Measurements from ENCODE around the gene GJA9. TPM values are rescaled to one million over a fixed set of nuclear protein-coding genes. Genes with fewer than 3 reads are reported as not detected.
"Not testable (repeated sequence)": the region's sequence is repeated elsewhere in the genome, so short reads cannot be mapped to it uniquely, and the experiment has no call there.

Gene GJA9
- total RNA-seq, 2 experiments from 2014 or later: not detected

DNA sequence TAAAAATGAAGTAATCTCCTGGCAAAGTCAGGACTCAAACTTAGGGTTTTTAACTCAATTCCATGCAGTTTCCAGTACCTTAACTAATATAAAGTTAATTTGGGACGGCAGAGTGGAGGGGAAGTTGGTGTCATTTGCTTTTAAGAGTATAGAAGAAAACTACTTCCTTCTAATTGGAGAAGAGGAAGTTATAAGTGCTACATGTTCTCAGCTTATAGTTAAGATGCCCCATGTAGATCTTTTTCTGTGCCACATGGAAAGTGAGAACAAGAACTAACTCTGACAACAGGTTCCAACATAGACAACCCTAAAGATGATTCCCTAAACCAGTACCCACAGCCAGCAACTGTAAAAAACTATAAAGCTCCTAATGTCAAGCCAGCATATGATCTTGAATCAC is 33.3 kb downstream of the GJA9 start:
- POLR2A ChIA-PET: no interaction called here
- H3K27ac Mint-ChIP-seq: peak overlapping the region; percentile 53

DNA sequence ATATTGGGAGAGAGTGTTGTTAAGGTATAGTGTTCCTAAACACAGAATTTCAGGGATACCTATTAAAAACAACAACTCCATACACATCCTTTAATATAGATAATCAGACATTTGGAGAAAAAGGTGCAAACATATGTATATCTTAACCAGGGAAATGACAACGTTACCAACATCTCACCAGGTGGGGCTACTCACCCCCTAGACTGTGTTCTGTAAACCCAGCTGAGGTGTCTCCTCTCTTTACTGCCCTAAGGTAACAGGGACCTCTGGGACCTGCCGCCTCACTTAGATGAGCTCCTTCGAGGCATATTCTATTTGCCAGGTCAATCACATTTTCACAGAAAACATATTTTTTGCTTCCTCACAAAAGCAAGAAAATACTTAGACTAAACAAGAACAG is 35.2 kb downstream of the GJA9 start:
- ATAC-seq: no peak
- POLR2A ChIA-PET: no interaction called here
- DNase-seq: peak; percentile 11
- intact Hi-C loops (cut with DNase I, micrococcal nuclease): no loop called here
- CTCF ChIA-PET: interaction anchor here (0.8 to 2.0 kb wide), 4 partner anchors 11 to 246 kb away, joined by 3 to 7 read pairs (median 6); no protein-coding TSS in a partner anchor
- peaks cover 7% of the 10 kb centered on the region for H3K4me1 Mint-ChIP-seq
- H3K4me3 Mint-ChIP-seq: no peak overlapping the region
- peaks cover 2% of the 10 kb centered on the region for H3K9me3 Mint-ChIP-seq (ENCODE audit: low read depth)
- no peaks in the 10 kb centered on the region for H3K27me3 Mint-ChIP-seq
- H3K36me3 Mint-ChIP-seq (ENCODE audit: low read depth): peaks cover 37% of the 10 kb centered on the region
- no peak overlapping the region for H3K27ac Mint-ChIP-seq

More for the DNA sequence above, 33.3 kb downstream of the GJA9 start:
- Mint-ChIP-seq H3K9me3 (ENCODE audit: low read depth) (peaks cover 2% of the 10 kb centered on the region), H3K36me3 (ENCODE audit: low read depth) (peaks cover 42% of the 10 kb centered on the region), H3K4me3 (no peak overlapping the region), H3K27me3 (no peaks in the 10 kb centered on the region), H3K4me1 (peaks cover 19% of the 10 kb centered on the region)
- CTCF ChIA-PET: interaction anchor here (2.0 to 2.1 kb wide), 2 partner anchors 10 to 13 kb away, joined by 5 to 8 read pairs; no protein-coding TSS in a partner anchor
- DNase-seq (no peak), ATAC-seq (no peak)
- intact Hi-C loops (cut with DNase I, micrococcal nuclease): no loop called here

DNA sequence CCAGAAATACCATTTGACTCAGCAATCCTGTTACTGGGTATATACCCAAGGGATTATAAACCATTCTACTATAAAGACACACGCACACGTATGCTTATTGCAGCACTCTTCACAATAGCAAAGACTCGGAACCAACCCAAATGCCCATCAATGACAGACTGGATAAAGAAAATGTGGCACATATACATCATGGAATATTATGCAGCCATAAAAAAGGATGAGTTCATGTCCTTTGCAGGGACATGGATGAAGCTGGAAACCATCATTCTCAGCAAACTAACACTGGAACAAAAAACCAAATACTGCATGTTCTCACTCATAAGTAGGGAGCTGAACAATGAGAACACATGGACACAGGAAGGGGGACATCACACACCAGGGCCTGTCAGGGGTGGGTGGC is 36.3 kb downstream of the GJA9 start:
- H3K27me3 Mint-ChIP-seq; H3K27ac Mint-ChIP-seq; H3K4me1 Mint-ChIP-seq; DNase-seq; H3K4me3 Mint-ChIP-seq; ATAC-seq; intact Hi-C loops (cut with DNase I, micrococcal nuclease); POLR2A ChIA-PET; H3K9me3 Mint-ChIP-seq (ENCODE audit: low read depth): not testable (repeated sequence)
- peaks cover 37% of the 10 kb centered on the region for H3K36me3 Mint-ChIP-seq (ENCODE audit: low read depth)
- CTCF ChIA-PET: interaction anchor here (0.8 to 2.0 kb wide), 6 partner anchors 12 to 247 kb away, joined by 3 to 7 read pairs (median 4); no protein-coding TSS in a partner anchor

DNA sequence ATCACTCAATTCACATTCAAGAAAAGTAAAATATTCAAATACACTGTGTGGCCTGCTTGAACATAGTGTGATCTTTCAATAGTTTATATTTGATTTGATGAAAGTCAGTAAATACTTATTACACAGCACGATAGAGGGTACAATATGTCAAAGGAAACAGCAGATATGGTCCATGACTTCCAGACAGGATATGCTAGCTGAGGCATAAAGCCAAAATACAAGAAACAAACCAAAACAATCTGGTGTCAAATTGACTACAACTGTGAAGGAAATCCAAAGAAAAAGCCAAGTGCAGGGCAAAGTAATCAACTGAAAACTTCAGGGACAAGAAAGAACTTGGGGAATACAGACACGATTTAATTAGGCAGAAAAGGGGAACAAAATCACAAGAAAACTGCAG is 41.1 kb downstream of the GJA9 start:
- Mint-ChIP-seq H3K27me3 (no peaks in the 10 kb centered on the region), H3K4me1 (peaks cover 2% of the 10 kb centered on the region), H3K27ac (peak overlapping the region; percentile 71), H3K9me3 (ENCODE audit: low read depth) (peaks cover 2% of the 10 kb centered on the region), H3K4me3 (no peak overlapping the region), H3K36me3 (ENCODE audit: low read depth) (peaks cover 39% of the 10 kb centered on the region)
- no peak for DNase-seq
- intact Hi-C loops (cut with DNase I, micrococcal nuclease): no loop called here
- CTCF ChIA-PET: no interaction called here
- POLR2A ChIA-PET: no interaction called here
- ATAC-seq: no peak

DNA sequence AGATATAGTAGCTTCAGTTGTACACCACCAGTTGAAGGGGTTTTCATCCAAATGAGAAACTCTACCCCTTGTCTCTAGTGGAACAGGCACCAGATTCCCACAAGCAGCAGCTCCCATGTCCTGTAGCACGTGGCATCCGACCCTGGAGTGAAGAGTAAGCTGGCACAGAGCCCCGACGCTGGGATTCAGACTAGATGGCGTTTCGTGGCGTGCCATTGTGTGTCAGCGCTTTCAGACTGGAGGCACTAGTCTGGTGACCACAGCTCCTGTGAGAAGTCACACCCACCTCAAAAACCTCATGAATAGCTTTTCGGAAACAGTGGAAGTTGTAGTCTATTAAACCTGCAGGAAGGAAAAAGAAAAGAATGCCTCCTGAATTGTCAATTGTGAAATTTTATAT is 42.0 kb downstream of the GJA9 start:
- Mint-ChIP-seq H3K4me3 (no peak overlapping the region), H3K27ac (no peak overlapping the region), H3K4me1 (peaks cover 2% of the 10 kb centered on the region), H3K9me3 (ENCODE audit: low read depth) (no peaks in the 10 kb centered on the region), H3K27me3 (no peaks in the 10 kb centered on the region), H3K36me3 (ENCODE audit: low read depth) (peaks cover 30% of the 10 kb centered on the region)
- CTCF ChIA-PET: interaction anchor here (0.9 kb wide), 1 partner anchor 13 kb away, joined by 5 read pairs; no protein-coding TSS in a partner anchor
- POLR2A ChIA-PET: no interaction called here
- ATAC-seq (no peak), DNase-seq (no peak)
- intact Hi-C loops (cut with DNase I, micrococcal nuclease): loop anchor here (5.0 kb wide), 2 partner anchors 253 to 812 kb away; no protein-coding TSS in a partner anchor

DNA sequence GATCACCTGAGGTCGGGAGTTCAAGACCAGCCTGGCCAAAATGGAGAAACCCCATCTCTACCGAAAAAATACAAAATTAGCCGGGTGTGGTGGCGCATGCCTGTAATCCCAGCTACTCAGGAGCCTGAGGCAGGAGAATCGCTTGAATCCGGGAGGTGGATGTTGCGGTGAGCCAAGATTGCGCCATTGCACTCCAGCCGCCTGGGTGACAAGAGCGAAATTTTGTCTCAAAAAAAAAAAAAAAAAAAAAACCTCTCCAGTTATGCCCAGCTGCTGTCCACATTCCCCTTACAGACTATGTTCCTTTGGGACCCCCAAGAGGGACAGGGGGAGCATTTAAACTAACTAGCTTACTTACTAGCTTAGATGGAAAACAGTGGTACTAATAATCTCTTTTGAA is 45.1 kb downstream of the GJA9 start:
- DNase-seq; H3K27me3 Mint-ChIP-seq; H3K9me3 Mint-ChIP-seq (ENCODE audit: low read depth); H3K27ac Mint-ChIP-seq; ATAC-seq; H3K4me3 Mint-ChIP-seq; H3K4me1 Mint-ChIP-seq; POLR2A ChIA-PET: not testable (repeated sequence)
- intact Hi-C loops (cut with DNase I, micrococcal nuclease): loop anchor here (5.0 kb wide), 2 partner anchors 256 to 809 kb away; no protein-coding TSS in a partner anchor
- H3K36me3 Mint-ChIP-seq (ENCODE audit: low read depth): peaks cover 20% of the 10 kb centered on the region
- CTCF ChIA-PET: interaction anchor here (0.7 to 0.9 kb wide), 3 partner anchors 9 to 1994 kb away, joined by 3 read pairs; no protein-coding TSS in a partner anchor

DNA sequence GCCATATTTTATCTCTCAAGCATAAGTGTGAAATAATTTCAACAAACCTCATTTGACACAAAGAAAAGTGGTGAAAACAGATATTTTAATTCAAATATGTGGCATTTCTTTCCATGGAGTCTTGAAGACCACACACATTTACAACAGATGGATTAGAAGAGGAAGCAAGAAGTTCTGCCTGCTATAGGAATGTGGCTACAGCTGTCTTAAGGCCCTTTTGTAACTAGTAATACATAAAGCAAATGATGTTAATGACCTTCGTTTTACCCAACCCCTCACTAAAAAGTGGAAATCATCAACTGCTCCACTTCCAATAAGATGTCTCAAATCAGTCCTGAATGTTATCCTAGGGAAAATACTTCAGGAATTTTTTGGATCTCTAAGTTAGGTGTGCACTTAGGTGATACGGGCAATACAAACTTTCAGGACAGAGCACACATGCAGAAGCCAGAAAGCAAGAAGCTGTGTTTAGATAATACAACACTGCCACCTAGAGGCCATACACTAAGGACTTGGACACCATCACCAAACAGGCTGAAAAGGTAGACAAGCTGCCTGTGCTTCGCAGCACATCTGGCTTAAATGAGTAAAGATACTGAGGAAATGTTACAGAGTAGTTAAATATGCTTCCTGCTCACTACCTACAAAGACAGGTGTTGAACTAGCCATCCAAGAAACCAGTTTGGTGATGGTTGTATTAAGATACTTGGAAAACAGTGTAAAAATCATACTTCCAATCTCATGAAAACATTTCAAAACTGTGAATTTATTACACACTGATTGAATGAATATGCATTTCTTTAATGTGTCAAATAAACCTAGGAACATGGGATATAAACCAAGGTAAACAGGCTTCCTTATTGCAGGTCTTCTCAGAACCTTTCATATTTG is 46.2 kb downstream of the GJA9 start:
- ATAC-seq (peak; percentile 90), DNase-seq (peak; percentile 53)
- CTCF ChIA-PET: interaction anchor here (0.6 to 1.6 kb wide), 18 partner anchors 9 to 1273 kb away, joined by 3 to 9 read pairs (median 3); no protein-coding TSS in a partner anchor
- Mint-ChIP-seq H3K36me3 (ENCODE audit: low read depth) (peaks cover 15% of the 10 kb centered on the region), H3K4me1 (no peaks in the 10 kb centered on the region), H3K4me3 (no peak overlapping the region), H3K27ac (no peak overlapping the region), H3K27me3 (peaks cover 1% of the 10 kb centered on the region), H3K9me3 (ENCODE audit: low read depth) (no peaks in the 10 kb centered on the region)
- intact Hi-C loops (cut with DNase I, micrococcal nuclease): loop anchor here (1.0 to 5.0 kb wide), 4 partner anchors 227 to 808 kb away; no protein-coding TSS in a partner anchor
- POLR2A ChIA-PET: no interaction called here

DNA sequence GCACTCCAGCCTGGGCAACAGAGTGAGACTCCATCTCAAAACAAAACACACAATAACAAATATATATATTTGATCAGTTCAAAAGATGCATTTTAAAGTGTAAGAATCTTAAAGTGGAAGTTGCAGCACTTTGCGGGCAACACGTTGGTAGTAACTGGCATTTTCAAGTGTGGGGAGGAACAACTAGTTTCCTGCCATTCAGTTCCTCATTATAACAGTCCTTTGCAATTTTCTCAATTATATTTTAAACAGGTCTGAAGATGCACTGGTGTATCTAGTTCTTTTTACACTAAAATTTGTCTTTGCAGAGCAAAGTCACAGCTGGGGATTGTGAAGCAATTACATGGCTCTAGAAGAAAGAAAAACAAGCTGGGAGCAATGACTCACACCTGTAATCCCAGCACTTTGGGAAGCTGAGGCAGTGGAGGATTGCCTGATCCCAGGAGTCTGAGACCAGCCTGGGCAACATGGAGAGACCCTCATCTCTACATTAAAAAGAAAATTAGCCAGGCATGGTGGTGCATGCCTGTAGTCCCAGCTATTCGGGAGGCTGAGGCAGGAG is 47.1 kb downstream of the GJA9 start:
- ATAC-seq (no peak), DNase-seq (no peak)
- POLR2A ChIA-PET: no interaction called here
- no peak overlapping the region for H3K4me3 Mint-ChIP-seq
- peaks cover 3% of the 10 kb centered on the region for H3K27me3 Mint-ChIP-seq
- no peaks in the 10 kb centered on the region for H3K4me1 Mint-ChIP-seq
- peaks cover 11% of the 10 kb centered on the region for H3K36me3 Mint-ChIP-seq (ENCODE audit: low read depth)
- no peaks in the 10 kb centered on the region for H3K9me3 Mint-ChIP-seq (ENCODE audit: low read depth)
- CTCF ChIA-PET: interaction anchor here (0.6 to 1.6 kb wide), 6 partner anchors 9 to 1272 kb away, joined by 3 to 9 read pairs (median 5); no protein-coding TSS in a partner anchor
- intact Hi-C loops (cut with DNase I, micrococcal nuclease): loop anchor here in 1 of 2 experiments (2.0 kb wide), 1 partner anchor 808 kb away; no protein-coding TSS in a partner anchor
- H3K27ac Mint-ChIP-seq: no peak overlapping the region

DNA sequence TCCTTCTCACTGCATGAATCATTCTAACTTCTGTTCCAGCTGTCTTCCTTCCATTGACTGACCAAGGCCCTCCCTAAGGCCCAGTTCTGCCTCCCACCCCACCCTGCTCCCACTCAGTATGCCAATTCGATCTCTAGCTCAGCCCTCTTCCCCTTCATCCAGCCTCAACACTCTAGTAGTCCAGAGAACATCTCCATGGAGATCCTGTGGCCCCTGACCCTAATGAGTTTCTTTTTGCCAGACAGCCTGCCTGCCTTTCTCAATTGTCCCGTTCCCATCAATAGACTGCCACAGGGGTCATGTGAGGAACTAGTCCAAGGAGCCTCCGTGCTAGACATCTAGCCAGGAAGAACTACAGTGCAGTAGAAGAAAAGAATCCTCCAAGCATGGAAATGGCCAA is 48.2 kb downstream of the GJA9 start:
- DNase-seq (no peak), ATAC-seq (no peak)
- ChIA-PET POLR2A (no interaction called here), CTCF (interaction anchor here (0.8 kb wide), 1 partner anchor 43 kb away, joined by 4 read pairs; no protein-coding TSS in a partner anchor)
- intact Hi-C loops (cut with DNase I, micrococcal nuclease): no loop called here
- Mint-ChIP-seq H3K4me3 (no peak overlapping the region), H3K9me3 (ENCODE audit: low read depth) (no peaks in the 10 kb centered on the region), H3K36me3 (ENCODE audit: low read depth) (peaks cover 3% of the 10 kb centered on the region), H3K4me1 (no peaks in the 10 kb centered on the region), H3K27ac (no peak overlapping the region), H3K27me3 (peaks cover 8% of the 10 kb centered on the region)

DNA sequence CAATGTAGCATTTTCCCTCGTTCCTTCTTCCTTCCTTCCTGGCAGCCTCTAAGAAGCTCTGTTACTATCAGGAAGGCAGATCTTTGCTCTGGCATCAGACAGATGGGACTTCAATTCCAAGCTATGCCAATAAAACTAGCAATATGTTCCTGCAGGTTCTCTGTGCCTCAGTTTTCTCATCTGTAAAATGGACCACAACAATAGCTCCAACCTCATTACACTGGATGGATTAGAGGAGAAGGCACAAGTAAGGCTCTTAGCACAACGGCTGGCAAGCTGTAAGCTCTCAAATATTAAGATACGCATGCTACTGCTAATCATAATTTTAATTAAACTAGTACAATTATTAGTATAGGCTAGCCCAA is 49.0 kb downstream of the GJA9 start:
- POLR2A ChIA-PET: no interaction called here
- H3K27me3 Mint-ChIP-seq: peaks cover 8% of the 10 kb centered on the region
- CTCF ChIA-PET: interaction anchor here (0.7 to 1.6 kb wide), 2 partner anchors 13 to 40 kb away, joined by 3 to 7 read pairs; no protein-coding TSS in a partner anchor
- intact Hi-C loops (cut with DNase I, micrococcal nuclease): no loop called here
- ATAC-seq: no peak
- no peaks in the 10 kb centered on the region for H3K36me3 Mint-ChIP-seq (ENCODE audit: low read depth)
- H3K4me3 Mint-ChIP-seq: no peak overlapping the region
- no peaks in the 10 kb centered on the region for H3K4me1 Mint-ChIP-seq
- no peak for DNase-seq
- H3K27ac Mint-ChIP-seq: no peak overlapping the region
- H3K9me3 Mint-ChIP-seq (ENCODE audit: low read depth): no peaks in the 10 kb centered on the region

DNA sequence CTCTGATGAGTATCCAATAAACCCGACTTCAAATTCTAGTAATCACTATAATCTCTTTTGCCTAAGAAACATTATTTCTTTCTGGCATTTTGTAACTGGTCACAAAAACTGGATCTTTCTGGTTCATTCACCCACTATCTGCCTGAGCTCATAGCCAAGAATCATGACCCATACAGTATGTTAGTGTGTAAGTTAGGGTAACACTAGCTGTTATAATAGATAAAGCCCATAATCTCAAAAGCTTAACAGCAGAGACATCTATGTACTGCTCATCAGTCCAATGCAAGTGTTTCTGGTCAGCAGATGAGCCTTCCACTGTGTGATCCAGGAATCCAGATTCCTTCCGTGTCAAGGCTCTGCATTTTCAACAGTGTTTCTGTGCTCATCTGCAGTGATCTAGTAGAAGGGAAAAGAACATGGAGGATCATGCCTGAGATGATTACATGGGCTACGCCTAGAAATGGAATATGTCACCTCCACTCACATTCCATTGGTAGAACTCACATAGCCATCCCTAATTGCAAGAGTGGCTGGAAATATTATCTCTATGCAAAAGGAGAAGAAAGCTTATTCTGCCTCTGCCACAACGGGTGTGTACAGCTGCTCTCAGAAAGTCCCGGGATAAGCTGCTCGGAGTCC is 49.5 kb downstream of the GJA9 start:
- H3K9me3 Mint-ChIP-seq (ENCODE audit: low read depth): no peaks in the 10 kb centered on the region
- H3K4me3 Mint-ChIP-seq: no peak overlapping the region
- POLR2A ChIA-PET: interaction anchor here (0.5 kb wide), 1 partner anchor 382 kb away, joined by 3 read pairs; no protein-coding TSS in a partner anchor
- DNase-seq (no peak), ATAC-seq (no peak)
- no peaks in the 10 kb centered on the region for H3K36me3 Mint-ChIP-seq (ENCODE audit: low read depth)
- H3K4me1 Mint-ChIP-seq: no peaks in the 10 kb centered on the region
- H3K27me3 Mint-ChIP-seq: peaks cover 8% of the 10 kb centered on the region
- no peak overlapping the region for H3K27ac Mint-ChIP-seq
- intact Hi-C loops (cut with DNase I, micrococcal nuclease): no loop called here
- CTCF ChIA-PET: interaction anchor here (0.7 to 1.6 kb wide), 2 partner anchors 13 to 40 kb away, joined by 3 to 7 read pairs; no protein-coding TSS in a partner anchor
